B cell (primary cell): ENCODE data around the gene WNT9B. TPM values are rescaled to one million over a fixed set of nuclear protein-coding genes. Genes with fewer than 3 reads are reported as not detected.

ENCODE experiments used
- ATAC-seq: fragments of 200-7000 bp; cut with Tn5 transposase; one replicate; pipeline ENCODE4 v1.10.0; 2021; ENCODE audit warnings: low read depth, mild to moderate bottlenecking, moderate number of reproducible peaks, moderate library complexity
- CTCF ChIA-PET: fragments of 350-600 bp; sonication (Branson Sonifier 250); formaldehyde crosslinking; loops from one replicate; lab custom pipeline; 2021; ENCODE audit warnings: antibody characterized with exemption, inconsistent platforms; lab: Charles Lee
- POLR2A ChIA-PET: fragments of 350-600 bp; sonication (Branson Sonifier 250); formaldehyde crosslinking; loops from one replicate; lab custom pipeline; 2021; ENCODE audit warnings: antibody characterized with exemption; lab: Charles Lee
- DNase-seq: peaks from one replicate; pipeline ENCODE4 v3.0.0; 2013
- H2AFZ ChIP-seq: 2 replicates; pipeline ENCODE4 v1.6.1; 2012; ENCODE audit warnings: mild to moderate bottlenecking, low read depth, low read length; ENCODE audit not compliant: insufficient read depth, poor library complexity, severe bottlenecking
- H3K27ac ChIP-seq, 2 donors: 1 replicate in 1 of 2; 2 replicates in 1 of 2; pipeline ENCODE4 v1.5.1; 2012 to 2013; ENCODE audit warnings: low read length in 2 of 2, mild to moderate bottlenecking in 2 of 2, moderate library complexity in 1 of 2
- H3K27me3 ChIP-seq, 4 experiments: fragments of 200-600 bp in 1 of 4; sonication (generic) in 1 of 4; replicated peaks in 1 of 4; 1 replicate in 2 of 4; 2 replicates in 2 of 4; pipeline versions ENCODE4 v1.6.1 to v1.7.0; 2013 to 2016; ENCODE audit warnings: low read length in 3 of 4, mild to moderate bottlenecking in 2 of 4, mixed read lengths in 1 of 4, moderate library complexity in 1 of 4; ENCODE audit not compliant: insufficient read depth in 4 of 4, control insufficient read depth in 3 of 4; ENCODE audit errors: control extremely low read depth in 1 of 4
- H3K36me3 ChIP-seq, 2 experiments: replicated peaks in 1 of 2; 1 replicate in 1 of 2; 2 replicates in 1 of 2; pipeline versions ENCODE4 v1.6.1 to v1.7.1; 2013; ENCODE audit warnings: low read length in 1 of 2; ENCODE audit not compliant: insufficient read depth in 2 of 2, control insufficient read depth in 1 of 2; ENCODE audit errors: control extremely low read depth in 1 of 2, extremely low read depth in 1 of 2
- H3K4me1 ChIP-seq, 2 donors: fragments of 200-600 bp in 1 of 2; sonication (generic) in 1 of 2; 1 replicate in 1 of 2; 2 replicates in 1 of 2; pipeline versions ENCODE4 v1.5.1 to v1.6.1; 2013 to 2017; ENCODE audit warnings: low read length in 2 of 2; ENCODE audit not compliant: control insufficient read depth in 2 of 2, insufficient read depth in 2 of 2
- H3K4me2 ChIP-seq: replicated peaks from 2 replicates; pipeline ENCODE3; 2012; ENCODE audit warnings: mild to moderate bottlenecking, low read depth, low read length; ENCODE audit not compliant: poor library complexity, severe bottlenecking
- H3K4me3 ChIP-seq, 5 experiments: fragments of 200-600 bp in 1 of 5; sonication (generic) in 1 of 5; 1 replicate in 3 of 5; 2 replicates in 2 of 5; pipeline versions ENCODE4 v1.5.1 to v1.7.0; 2011 to 2016; ENCODE audit warnings: low read length in 4 of 5, mild to moderate bottlenecking in 4 of 5, low read depth in 2 of 5, control low read depth in 1 of 5, moderate library complexity in 1 of 5; ENCODE audit not compliant: insufficient read depth in 1 of 5; ENCODE audit errors: control extremely low read depth in 1 of 5, extremely low read depth in 1 of 5
- H3K79me2 ChIP-seq: fragments of 200-600 bp; sonication (generic); one replicate; pipeline ENCODE4 v1.6.0; 2016; ENCODE audit warnings: low read length; ENCODE audit not compliant: control insufficient read depth, insufficient read depth
- H3K9ac ChIP-seq: fragments of 200-600 bp; sonication (generic); 2 replicates; pipeline ENCODE4 v1.6.1; 2017; ENCODE audit warnings: mild to moderate bottlenecking, low read length, moderate library complexity
- H3K9me3 ChIP-seq, 3 donors: one replicate each; pipeline versions ENCODE4 v1.6.1 to v1.7.1; 2013; ENCODE audit warnings: low read length in 2 of 3; ENCODE audit not compliant: control insufficient read depth in 2 of 3, insufficient read depth in 1 of 3; ENCODE audit errors: control extremely low read depth in 1 of 3
- H4K20me1 ChIP-seq: 2 replicates; pipeline ENCODE4 v1.6.0; 2012; ENCODE audit warnings: mild to moderate bottlenecking, low read length; ENCODE audit not compliant: insufficient read depth, control insufficient read depth, poor library complexity, severe bottlenecking
- H3K27ac Mint-ChIP-seq: one replicate; pipeline ENCODE4 v1.8.0; 2021; ENCODE audit warnings: mixed read lengths
- H3K27me3 Mint-ChIP-seq: one replicate; pipeline ENCODE4 v1.8.0; 2021; ENCODE audit warnings: mixed read lengths
- H3K4me1 Mint-ChIP-seq: one replicate; pipeline ENCODE4 v1.8.0; 2021; ENCODE audit warnings: mixed read lengths
- H3K4me3 Mint-ChIP-seq: one replicate; pipeline ENCODE4 v1.8.0; 2021; ENCODE audit warnings: mixed read lengths
- H3K9me3 Mint-ChIP-seq: one replicate; pipeline ENCODE4 v1.8.0; 2022; ENCODE audit warnings: mixed read lengths; ENCODE audit not compliant: insufficient read depth
- EZH2 ChIP-seq: IDR thresholded peaks from 2 replicates; pipeline ENCODE4 v1.6.1; 2012; ENCODE audit warnings: borderline replicate concordance, low read depth, mild to moderate bottlenecking, moderate library complexity, low read length; ENCODE audit not compliant: insufficient read depth, poor library complexity, severe bottlenecking
- WGBS: methylation state at CpG from one replicate; pipeline ENCODE4 v1.1.5; 2013; ENCODE audit warnings: missing lambda C conversion rate; ENCODE audit not compliant: insufficient coverage; 5-methylcytosine and 5-hydroxymethylcytosine counted together
- intact Hi-C: fragments of 100-400 bp; cut with micrococcal nuclease; formaldehyde crosslinking; loops from one replicate; pipeline ENCODE4 v1.10.0; 2022
- polyA plus RNA-seq: library from polyadenylated mRNA; depleted of rRNA; stranded (reverse); fragments of >200 nt; gene quantifications from 2 replicates; pipeline ENCODE4 v1.2.3, GENCODE V29; 2012
- total RNA-seq, 2 donors: library from RNA; stranded (reverse); fragments of 120-200 nt in 1 of 2; gene quantifications; 1 replicate in 1 of 2; 2 replicates in 1 of 2; pipeline versions ENCODE4 v1.2.3 to v1.2.4, GENCODE V29; 2013 to 2022
- TF ChIP-seq, protein P1 (sequence below): fragments of 200-600 bp; IDR thresholded peaks from one replicate; pipeline ENCODE4 v1.8.0; 2022; ENCODE audit warnings: antibody characterized with exemption, mild to moderate bottlenecking

WNT9B gene
- total and polyA plus RNA-seq, 2 donors (not counting 1 experiment from before 2014, with no cell fraction given) = not detected

DNA sequence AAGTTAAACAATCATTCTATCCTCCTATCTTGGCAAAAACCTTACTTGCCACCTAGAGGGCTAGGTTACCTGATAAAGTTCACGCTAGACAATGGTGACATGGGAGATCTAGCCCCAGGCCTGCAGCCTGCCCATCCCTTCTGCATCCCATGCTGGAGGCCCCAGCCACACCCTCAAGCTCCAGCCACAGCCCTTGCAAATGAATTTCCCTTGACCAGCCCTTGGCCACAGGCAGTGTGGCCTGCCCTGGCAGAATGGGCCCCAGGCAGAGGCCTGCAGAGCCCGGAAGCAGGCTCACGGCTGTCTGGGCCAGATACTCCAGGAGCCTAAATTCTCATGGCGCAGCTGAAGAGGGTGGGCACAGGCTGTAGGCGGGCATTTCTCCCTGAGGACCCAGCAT, 47.8 kb upstream of the WNT9B start:
- no peak overlapping the region for H3K27ac ChIP-seq
- H3K36me3 ChIP-seq = no peaks in the 10 kb centered on the region
- no peak overlapping the region for H2AFZ ChIP-seq
- no peak overlapping the region for H3K4me3 ChIP-seq
- peaks cover 0 to 5% (median 0%) of the 10 kb centered on the region in 3 donors for H3K9me3 ChIP-seq
- H3K27ac Mint-ChIP-seq = no peak overlapping the region
- CTCF ChIA-PET = no interaction called here
- H3K4me3 Mint-ChIP-seq = no peak overlapping the region
- no peak overlapping the region for H3K4me2 ChIP-seq
- intact Hi-C loops = no loop called here
- DNase-seq = no peak
- no peaks in the 10 kb centered on the region for H3K79me2 ChIP-seq
- no peaks in the 10 kb centered on the region for H3K4me1 ChIP-seq
- TF ChIP-seq, protein P1, sequence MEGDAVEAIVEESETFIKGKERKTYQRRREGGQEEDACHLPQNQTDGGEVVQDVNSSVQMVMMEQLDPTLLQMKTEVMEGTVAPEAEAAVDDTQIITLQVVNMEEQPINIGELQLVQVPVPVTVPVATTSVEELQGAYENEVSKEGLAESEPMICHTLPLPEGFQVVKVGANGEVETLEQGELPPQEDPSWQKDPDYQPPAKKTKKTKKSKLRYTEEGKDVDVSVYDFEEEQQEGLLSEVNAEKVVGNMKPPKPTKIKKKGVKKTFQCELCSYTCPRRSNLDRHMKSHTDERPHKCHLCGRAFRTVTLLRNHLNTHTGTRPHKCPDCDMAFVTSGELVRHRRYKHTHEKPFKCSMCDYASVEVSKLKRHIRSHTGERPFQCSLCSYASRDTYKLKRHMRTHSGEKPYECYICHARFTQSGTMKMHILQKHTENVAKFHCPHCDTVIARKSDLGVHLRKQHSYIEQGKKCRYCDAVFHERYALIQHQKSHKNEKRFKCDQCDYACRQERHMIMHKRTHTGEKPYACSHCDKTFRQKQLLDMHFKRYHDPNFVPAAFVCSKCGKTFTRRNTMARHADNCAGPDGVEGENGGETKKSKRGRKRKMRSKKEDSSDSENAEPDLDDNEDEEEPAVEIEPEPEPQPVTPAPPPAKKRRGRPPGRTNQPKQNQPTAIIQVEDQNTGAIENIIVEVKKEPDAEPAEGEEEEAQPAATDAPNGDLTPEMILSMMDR = no peak
- TF ChIP-seq EZH2 = no peak
- no peaks in the 10 kb centered on the region for H3K9me3 Mint-ChIP-seq
- WGBS = 97% methylated on average over 5 of the region's 5 CpGs
- peaks cover 0 to 5% (median 0%) of the 10 kb centered on the region in 4 experiments for H3K27me3 ChIP-seq
- peaks cover 16% of the 10 kb centered on the region for H3K27me3 Mint-ChIP-seq
- no peaks in the 10 kb centered on the region for H3K4me1 Mint-ChIP-seq
- H3K9ac ChIP-seq = no peak overlapping the region
- H4K20me1 ChIP-seq = no peaks in the 10 kb centered on the region
- POLR2A ChIA-PET = no interaction called here
- no peak for ATAC-seq

DNA sequence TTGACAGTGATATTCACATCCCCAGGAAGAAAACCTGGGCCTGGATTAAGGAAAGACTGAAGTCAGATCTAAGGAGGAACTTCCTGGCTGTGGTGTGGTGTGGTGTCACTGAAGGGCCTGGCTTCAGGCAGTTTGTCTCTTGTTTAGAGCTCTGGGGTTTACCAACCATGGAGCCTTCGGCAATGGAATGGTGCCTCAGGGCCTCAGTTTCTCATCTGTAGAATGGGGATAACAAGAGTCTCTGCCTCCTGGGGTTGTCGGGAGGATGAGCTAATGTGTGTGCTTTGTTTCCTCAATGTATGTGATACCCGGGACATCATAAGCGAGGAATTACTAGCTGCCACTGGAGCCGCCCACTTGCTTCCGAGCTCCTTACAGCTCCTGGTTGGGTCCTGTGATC, 45.6 kb upstream of the WNT9B start:
- Histone ChIP-seq H3K27ac (no peak overlapping the region), H4K20me1 (no peaks in the 10 kb centered on the region), H3K36me3 (no peaks in the 10 kb centered on the region), H3K4me3 (no peak overlapping the region), H3K9me3 (peaks cover 0 to under 1% (median 0%) of the 10 kb centered on the region in 3 donors), H3K27me3 (peaks cover 0 to 2% (median 0%) of the 10 kb centered on the region in 4 experiments), H3K4me2 (no peak overlapping the region), H3K9ac (no peak overlapping the region), H3K79me2 (no peaks in the 10 kb centered on the region), H3K4me1 (no peaks in the 10 kb centered on the region), H2AFZ (no peak overlapping the region)
- TF ChIP-seq, protein P1 = no peak
- TF ChIP-seq EZH2 = no peak
- ChIA-PET CTCF (no interaction called here), POLR2A (no interaction called here)
- Mint-ChIP-seq H3K9me3 (no peaks in the 10 kb centered on the region), H3K27me3 (peaks cover 7% of the 10 kb centered on the region), H3K27ac (no peak overlapping the region), H3K4me1 (no peaks in the 10 kb centered on the region), H3K4me3 (no peak overlapping the region)
- ATAC-seq (no peak), DNase-seq (no peak)
- WGBS = 97% methylated on average over 5 of the region's 6 CpGs
- intact Hi-C loops = no loop called here
